ENCODE measurements around the gene WNT16.

- TF ChIP-seq CTCF (IDR thresholded peaks at IDR 0.05; ENCODE audit: low read depth, low read length) (no peak), POLR2A (IDR thresholded peaks at IDR 0.05; ENCODE audit: extremely low read depth, insufficient read length) (no peak), MYC (IDR thresholded peaks at IDR 0.05; ENCODE audit: low read depth, low read length) (no peak), MAX (IDR thresholded peaks at IDR 0.05; ENCODE audit: low read depth, low read length) (no peak)
Observed at GRCh38 chr7:121334376-121334775, 5.6 kb downstream of the WNT16 start.

Data from NB4 (cell line).